ENCODE results near the gene GMDS. TPM values are rescaled to one million over a fixed set of nuclear protein-coding genes. Genes with fewer than 3 reads are reported as not detected.

GMDS gene
- total RNA-seq, 2 donors from 2014 or later = 25.4 to 29.5 TPM

GRCh38 chr6:2237001-2237400, 8.4 kb downstream of the GMDS start:
- 100% methylated on average over 1 of the region's 1 CpG; no CpG with 5 or more reads in 1 of the 2 experiments for WGBS, 2 experiments (ENCODE audit: insufficient coverage in 1 of 2, insufficient read length in 1 of 2)
- H3K9ac ChIP-seq (ENCODE audit: extremely low read depth, low read length, poor library complexity, severe bottlenecking) = no peak overlapping the region
- no peaks in the 10 kb centered on the region for H3K4me1 ChIP-seq (ENCODE audit: control insufficient read depth, insufficient read depth, low read length)
- Mint-ChIP-seq H3K27ac (no peak overlapping the region), H3K4me3 (no peak overlapping the region), H3K27me3 (ENCODE audit: insufficient read depth) (no peaks in the 10 kb centered on the region), H3K36me3 (ENCODE audit: low read depth) (no peaks in the 10 kb centered on the region), H3K4me1 (peaks cover 13% of the 10 kb centered on the region), H3K9me3 (no peaks in the 10 kb centered on the region)
- H3K27me3 ChIP-seq (ENCODE audit: control insufficient read depth, insufficient read depth, low read length, poor library complexity, severe bottlenecking) = no peaks in the 10 kb centered on the region
- no peak for TF ChIP-seq CTCF (conservative IDR thresholded peaks at IDR 0.05)
- H3K9me3 ChIP-seq (ENCODE audit: control insufficient read depth, low read length) = no peaks in the 10 kb centered on the region
- H3K4me3 ChIP-seq (ENCODE audit: low read length) = no peak overlapping the region
- no peak for DNase-seq
- H3K27ac ChIP-seq (ENCODE audit: low read depth, low read length) = no peak overlapping the region
- H3K36me3 ChIP-seq (ENCODE audit: control insufficient read depth, insufficient read depth, low read length) = no peaks in the 10 kb centered on the region

GRCh38 chr6:2235777-2236495, 9.5 kb downstream of the GMDS start:
- Histone ChIP-seq H3K27me3 (ENCODE audit: control insufficient read depth, insufficient read depth, low read length, poor library complexity, severe bottlenecking) (no peaks in the 10 kb centered on the region), H3K27ac (ENCODE audit: low read depth, low read length) (no peak overlapping the region), H3K4me1 (ENCODE audit: control insufficient read depth, insufficient read depth, low read length) (no peaks in the 10 kb centered on the region), H3K9ac (ENCODE audit: extremely low read depth, low read length, poor library complexity, severe bottlenecking) (no peak overlapping the region), H3K4me3 (ENCODE audit: low read length) (no peak overlapping the region), H3K9me3 (ENCODE audit: control insufficient read depth, low read length) (no peaks in the 10 kb centered on the region), H3K36me3 (ENCODE audit: control insufficient read depth, insufficient read depth, low read length) (no peaks in the 10 kb centered on the region)
- TF ChIP-seq CTCF (conservative IDR thresholded peaks at IDR 0.05) = no peak
- Mint-ChIP-seq H3K9me3 (no peaks in the 10 kb centered on the region), H3K4me1 (peaks cover 7% of the 10 kb centered on the region), H3K36me3 (ENCODE audit: low read depth) (no peaks in the 10 kb centered on the region), H3K27ac (no peak overlapping the region), H3K4me3 (no peak overlapping the region), H3K27me3 (ENCODE audit: insufficient read depth) (no peaks in the 10 kb centered on the region)
- 90 to 94% methylated on average over 2 of the region's 2 CpGs for whole genome bisulfite sequencing, 2 experiments (ENCODE audit: insufficient coverage in 1 of 2, insufficient read length in 1 of 2)
- no peak for DNase-seq

- Histone ChIP-seq H3K9me3 (ENCODE audit: control insufficient read depth, low read length) (no peaks in the 10 kb centered on the region), H3K27me3 (ENCODE audit: control insufficient read depth, insufficient read depth, low read length, poor library complexity, severe bottlenecking) (no peaks in the 10 kb centered on the region), H3K4me3 (ENCODE audit: low read length) (no peak overlapping the region), H3K9ac (ENCODE audit: extremely low read depth, low read length, poor library complexity, severe bottlenecking) (no peak overlapping the region), H3K27ac (ENCODE audit: low read depth, low read length) (no peak overlapping the region), H3K4me1 (ENCODE audit: control insufficient read depth, insufficient read depth, low read length) (peaks cover 3% of the 10 kb centered on the region), H3K36me3 (ENCODE audit: control insufficient read depth, insufficient read depth, low read length) (no peaks in the 10 kb centered on the region)
- no peaks in the 10 kb centered on the region for H3K36me3 Mint-ChIP-seq (ENCODE audit: low read depth)
- WGBS, 2 experiments (ENCODE audit: insufficient coverage in 1 of 2, insufficient read length in 1 of 2) = 95 to 100% methylated on average over 3 to 9 of the region's 9 CpGs
- no peak for DNase-seq
- H3K9me3 Mint-ChIP-seq = no peaks in the 10 kb centered on the region
- peaks cover 20% of the 10 kb centered on the region for H3K4me1 Mint-ChIP-seq
- no peak for TF ChIP-seq CTCF (conservative IDR thresholded peaks at IDR 0.05)
- no peak overlapping the region for H3K27ac Mint-ChIP-seq
- no peaks in the 10 kb centered on the region for H3K27me3 Mint-ChIP-seq (ENCODE audit: insufficient read depth)
- no peak overlapping the region for H3K4me3 Mint-ChIP-seq
Observed at GRCh38 chr6:2232445-2232844, 13.0 kb downstream of the GMDS start.

Data from endodermal cell (in vitro differentiated cells).